Measurements from ENCODE around the gene CMIP.

CMIP gene

DNA sequence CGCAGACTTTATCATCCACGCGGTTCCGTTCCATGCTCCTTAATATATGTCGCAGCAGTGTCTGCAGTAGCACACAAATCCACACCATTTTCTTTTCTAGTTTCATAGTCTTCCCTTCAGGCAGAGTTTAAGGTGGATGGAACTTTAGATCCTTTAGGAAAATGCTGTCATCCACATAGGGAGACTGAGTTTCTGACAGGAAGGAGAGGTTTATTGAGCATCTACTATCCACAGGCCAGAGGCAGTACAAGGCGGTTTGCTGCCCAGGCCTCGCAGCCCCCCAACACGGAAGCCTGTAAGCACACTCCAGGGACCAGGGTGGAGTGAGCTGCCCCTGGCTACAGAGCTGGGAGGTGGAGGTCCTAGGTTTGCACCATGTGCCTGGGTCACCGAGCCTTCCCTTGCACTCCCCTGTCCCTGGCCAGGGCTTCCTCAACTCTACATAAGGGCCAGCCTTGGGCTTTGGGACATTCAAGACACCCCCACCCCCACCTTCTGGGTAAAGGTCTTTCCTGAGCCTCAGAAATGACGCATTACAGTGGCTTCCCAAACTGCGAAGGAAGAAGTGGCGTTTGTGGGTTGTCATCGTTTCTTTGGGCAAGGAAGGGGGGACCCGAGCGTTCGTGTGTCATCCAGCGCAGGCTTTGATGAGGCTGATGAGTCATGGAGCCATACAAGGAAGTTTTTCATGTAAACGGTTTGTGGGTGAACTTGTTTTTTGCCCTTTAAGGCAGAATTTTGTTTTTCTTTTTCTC lies 188.0 kb downstream of the CMIP start:
- Histone ChIP-seq H3K9me3 (no peaks in the 10 kb centered on the region), H3K27me3 (no peaks in the 10 kb centered on the region), H3K4me1 (no peaks in the 10 kb centered on the region), H3K36me3 (no peaks in the 10 kb centered on the region), H3K27ac (no peak overlapping the region), H3K4me3 (no peak overlapping the region)
- TF ChIP-seq, protein P1, sequence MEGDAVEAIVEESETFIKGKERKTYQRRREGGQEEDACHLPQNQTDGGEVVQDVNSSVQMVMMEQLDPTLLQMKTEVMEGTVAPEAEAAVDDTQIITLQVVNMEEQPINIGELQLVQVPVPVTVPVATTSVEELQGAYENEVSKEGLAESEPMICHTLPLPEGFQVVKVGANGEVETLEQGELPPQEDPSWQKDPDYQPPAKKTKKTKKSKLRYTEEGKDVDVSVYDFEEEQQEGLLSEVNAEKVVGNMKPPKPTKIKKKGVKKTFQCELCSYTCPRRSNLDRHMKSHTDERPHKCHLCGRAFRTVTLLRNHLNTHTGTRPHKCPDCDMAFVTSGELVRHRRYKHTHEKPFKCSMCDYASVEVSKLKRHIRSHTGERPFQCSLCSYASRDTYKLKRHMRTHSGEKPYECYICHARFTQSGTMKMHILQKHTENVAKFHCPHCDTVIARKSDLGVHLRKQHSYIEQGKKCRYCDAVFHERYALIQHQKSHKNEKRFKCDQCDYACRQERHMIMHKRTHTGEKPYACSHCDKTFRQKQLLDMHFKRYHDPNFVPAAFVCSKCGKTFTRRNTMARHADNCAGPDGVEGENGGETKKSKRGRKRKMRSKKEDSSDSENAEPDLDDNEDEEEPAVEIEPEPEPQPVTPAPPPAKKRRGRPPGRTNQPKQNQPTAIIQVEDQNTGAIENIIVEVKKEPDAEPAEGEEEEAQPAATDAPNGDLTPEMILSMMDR (IDR thresholded peaks at IDR 0.05) = no peak
- intact Hi-C loops (cut with DNase I; ENCODE audit: low total_unique reads) = no loop called here
- DNase-seq = peak in 1 of 2 donors; percentile 72

DNA sequence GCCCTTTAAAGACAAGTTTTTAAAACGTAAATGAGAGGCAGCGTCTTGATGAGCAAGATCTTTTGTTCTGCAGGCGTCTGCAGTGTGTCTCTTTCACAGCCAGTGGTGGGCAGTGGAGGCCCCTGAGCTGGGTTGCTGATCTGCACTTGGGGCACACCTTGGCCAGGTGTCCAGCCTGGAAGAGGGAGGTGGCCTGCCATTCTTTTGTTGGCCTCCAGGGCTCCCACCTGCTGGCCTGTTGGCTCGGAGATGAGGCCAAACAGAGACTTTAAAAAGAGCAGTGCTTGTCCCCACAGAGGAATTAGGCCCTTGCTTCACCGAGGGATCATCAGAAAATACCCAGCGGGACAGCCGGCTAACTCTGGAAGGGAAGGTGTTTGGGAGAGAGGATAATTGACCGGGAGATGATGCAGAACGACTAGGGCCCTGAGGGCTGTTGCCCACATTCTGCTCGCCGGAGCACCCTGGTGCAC lies 188.6 kb downstream of the CMIP start:
- H3K27me3 ChIP-seq = no peaks in the 10 kb centered on the region
- intact Hi-C loops (cut with DNase I; ENCODE audit: low total_unique reads) = no loop called here
- H3K9me3 ChIP-seq = no peaks in the 10 kb centered on the region
- DNase-seq = no peak
- H3K4me1 ChIP-seq = no peaks in the 10 kb centered on the region
- TF ChIP-seq, protein P1 (IDR thresholded peaks at IDR 0.05) = no peak
- H3K4me3 ChIP-seq = no peak overlapping the region
- H3K36me3 ChIP-seq = no peaks in the 10 kb centered on the region
- H3K27ac ChIP-seq = no peak overlapping the region

DNA sequence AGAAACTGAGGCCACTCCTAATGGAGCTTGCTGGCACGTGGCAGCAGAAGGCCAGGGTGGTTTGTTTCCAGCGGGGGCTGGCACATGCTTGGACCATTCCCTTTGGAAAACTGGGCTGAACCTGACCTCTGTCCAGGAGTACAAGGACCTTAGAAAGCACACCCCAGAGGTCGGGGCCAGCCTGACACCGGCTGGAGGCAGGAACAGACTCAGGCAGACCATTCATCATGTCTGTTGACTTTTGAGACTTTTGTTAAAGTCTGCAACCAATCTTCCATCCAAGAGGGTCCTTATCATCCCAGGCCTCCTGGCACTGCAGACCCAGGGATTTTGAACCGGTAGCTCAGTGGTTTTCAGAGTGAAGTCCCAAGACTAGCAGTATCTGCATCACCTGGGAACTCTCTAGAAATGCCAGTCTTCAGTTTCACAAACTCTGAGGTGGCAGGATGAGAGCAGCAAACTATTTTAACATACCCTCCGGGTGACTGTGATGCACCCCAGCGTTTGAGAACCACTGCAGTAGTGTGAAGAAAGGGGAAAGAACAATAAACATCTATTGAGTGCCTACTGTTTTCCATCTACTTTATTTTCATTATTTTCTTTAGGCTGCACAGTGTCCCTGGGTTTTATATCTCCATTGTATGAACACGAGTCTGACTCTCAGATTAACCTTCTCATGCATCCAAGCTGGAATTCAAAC lies 189.2 kb downstream of the CMIP start:
- no peaks in the 10 kb centered on the region for H3K4me1 ChIP-seq
- TF ChIP-seq, protein P1 (IDR thresholded peaks at IDR 0.05) = no peak

DNA sequence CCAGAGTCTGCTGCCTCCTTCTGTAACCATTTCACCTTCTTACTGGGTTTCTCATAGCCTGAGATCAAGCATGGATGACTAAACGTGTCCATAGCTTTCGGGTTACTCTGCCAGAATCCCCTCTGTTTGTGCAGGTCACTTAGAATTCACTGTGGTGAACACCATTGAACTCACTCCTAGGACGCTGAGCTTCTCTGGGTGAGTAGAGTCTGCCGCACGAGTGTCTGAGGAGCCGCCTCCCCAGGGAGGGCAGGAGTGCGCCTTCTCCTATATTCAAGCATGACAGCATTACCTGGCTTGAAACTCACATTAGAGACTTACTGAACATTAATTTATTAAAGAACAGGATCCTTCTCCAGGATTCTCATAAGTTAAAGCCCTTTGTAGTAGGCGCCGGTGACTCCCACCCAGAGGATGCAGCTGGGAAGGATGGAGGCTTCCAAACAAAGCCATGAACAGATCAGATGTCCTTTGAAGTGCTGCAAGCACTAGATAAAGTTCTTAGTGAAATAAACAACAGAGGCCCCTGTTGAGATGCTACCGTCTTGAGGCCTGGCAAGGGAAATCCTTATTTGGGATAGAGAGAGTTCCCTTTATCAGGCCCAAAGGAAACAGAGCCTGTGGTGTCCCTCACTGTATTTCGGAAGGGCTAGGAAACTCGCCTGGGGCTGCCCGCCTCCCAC lies 189.9 kb downstream of the CMIP start:
- H3K9me3 ChIP-seq = no peaks in the 10 kb centered on the region
- H3K36me3 ChIP-seq = no peaks in the 10 kb centered on the region
- no peak for DNase-seq
- H3K4me3 ChIP-seq = no peak overlapping the region
- no peaks in the 10 kb centered on the region for H3K4me1 ChIP-seq
- H3K27ac ChIP-seq = no peak overlapping the region
- TF ChIP-seq, protein P1 (IDR thresholded peaks at IDR 0.05) = no peak
- no peaks in the 10 kb centered on the region for H3K27me3 ChIP-seq
- intact Hi-C loops (cut with DNase I; ENCODE audit: low total_unique reads) = no loop called here

More for the DNA sequence above, 189.2 kb downstream of the CMIP start:
- Histone ChIP-seq H3K9me3 (no peaks in the 10 kb centered on the region), H3K4me3 (no peak overlapping the region), H3K36me3 (no peaks in the 10 kb centered on the region), H3K27me3 (no peaks in the 10 kb centered on the region), H3K27ac (no peak overlapping the region)
- no peak for DNase-seq
- intact Hi-C loops (cut with DNase I; ENCODE audit: low total_unique reads) = no loop called here

DNA sequence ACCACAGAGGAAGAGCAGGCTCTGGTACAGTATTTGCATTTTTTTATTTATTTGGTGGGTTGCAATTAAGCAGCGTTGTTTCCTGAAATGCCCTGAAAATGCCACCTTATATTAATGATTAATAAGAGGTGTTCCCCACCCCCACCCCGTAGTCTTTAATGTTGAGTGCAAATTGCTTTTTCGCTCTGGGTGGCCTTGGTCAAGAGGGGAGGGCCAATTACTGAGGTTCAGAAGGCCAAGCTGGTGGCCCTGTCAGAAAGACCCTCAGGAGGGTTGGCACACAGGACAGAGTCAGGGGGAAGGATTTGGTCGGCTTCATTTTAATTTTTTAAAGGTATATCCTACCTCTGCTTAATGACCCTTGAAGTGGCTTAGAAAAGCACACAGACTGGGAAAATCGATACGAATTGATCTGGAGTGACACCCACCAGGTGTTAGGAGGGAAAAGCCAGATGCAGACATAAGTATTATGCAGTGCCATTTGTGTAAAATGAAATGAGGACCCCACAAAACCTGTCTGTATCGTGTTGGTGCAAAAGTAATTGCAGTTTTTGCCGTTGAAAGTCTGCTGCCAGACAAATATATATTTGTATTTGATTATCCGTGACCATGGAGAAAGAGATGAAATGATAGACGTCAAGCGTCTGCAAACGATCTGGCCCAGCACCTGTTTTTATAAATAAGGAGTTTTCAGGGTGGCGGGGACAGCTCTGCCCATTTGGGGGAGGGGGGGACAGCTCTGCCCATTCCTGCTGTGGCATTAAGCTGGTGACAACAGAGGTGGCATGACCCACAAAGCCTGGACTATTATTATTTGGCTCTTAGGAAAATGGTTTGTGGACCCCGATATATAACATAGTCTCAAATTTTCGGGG lies 190.7 kb downstream of the CMIP start:
- Histone ChIP-seq H3K27me3 (no peaks in the 10 kb centered on the region), H3K27ac (no peak overlapping the region), H3K4me3 (no peak overlapping the region), H3K36me3 (no peaks in the 10 kb centered on the region), H3K4me1 (no peaks in the 10 kb centered on the region), H3K9me3 (no peaks in the 10 kb centered on the region)
- intact Hi-C loops (cut with DNase I; ENCODE audit: low total_unique reads) = no loop called here
- DNase-seq = no peak
- TF ChIP-seq, protein P1 (IDR thresholded peaks at IDR 0.05) = no peak
